ENCODE data around the gene MBOAT1.
"Not testable (repeated sequence)": the region's sequence is repeated elsewhere in the genome, so short reads cannot be mapped to it uniquely, and the experiment has no call there.

MBOAT1 gene, protein sequence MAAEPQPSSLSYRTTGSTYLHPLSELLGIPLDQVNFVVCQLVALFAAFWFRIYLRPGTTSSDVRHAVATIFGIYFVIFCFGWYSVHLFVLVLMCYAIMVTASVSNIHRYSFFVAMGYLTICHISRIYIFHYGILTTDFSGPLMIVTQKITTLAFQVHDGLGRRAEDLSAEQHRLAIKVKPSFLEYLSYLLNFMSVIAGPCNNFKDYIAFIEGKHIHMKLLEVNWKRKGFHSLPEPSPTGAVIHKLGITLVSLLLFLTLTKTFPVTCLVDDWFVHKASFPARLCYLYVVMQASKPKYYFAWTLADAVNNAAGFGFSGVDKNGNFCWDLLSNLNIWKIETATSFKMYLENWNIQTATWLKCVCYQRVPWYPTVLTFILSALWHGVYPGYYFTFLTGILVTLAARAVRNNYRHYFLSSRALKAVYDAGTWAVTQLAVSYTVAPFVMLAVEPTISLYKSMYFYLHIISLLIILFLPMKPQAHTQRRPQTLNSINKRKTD

DNA sequence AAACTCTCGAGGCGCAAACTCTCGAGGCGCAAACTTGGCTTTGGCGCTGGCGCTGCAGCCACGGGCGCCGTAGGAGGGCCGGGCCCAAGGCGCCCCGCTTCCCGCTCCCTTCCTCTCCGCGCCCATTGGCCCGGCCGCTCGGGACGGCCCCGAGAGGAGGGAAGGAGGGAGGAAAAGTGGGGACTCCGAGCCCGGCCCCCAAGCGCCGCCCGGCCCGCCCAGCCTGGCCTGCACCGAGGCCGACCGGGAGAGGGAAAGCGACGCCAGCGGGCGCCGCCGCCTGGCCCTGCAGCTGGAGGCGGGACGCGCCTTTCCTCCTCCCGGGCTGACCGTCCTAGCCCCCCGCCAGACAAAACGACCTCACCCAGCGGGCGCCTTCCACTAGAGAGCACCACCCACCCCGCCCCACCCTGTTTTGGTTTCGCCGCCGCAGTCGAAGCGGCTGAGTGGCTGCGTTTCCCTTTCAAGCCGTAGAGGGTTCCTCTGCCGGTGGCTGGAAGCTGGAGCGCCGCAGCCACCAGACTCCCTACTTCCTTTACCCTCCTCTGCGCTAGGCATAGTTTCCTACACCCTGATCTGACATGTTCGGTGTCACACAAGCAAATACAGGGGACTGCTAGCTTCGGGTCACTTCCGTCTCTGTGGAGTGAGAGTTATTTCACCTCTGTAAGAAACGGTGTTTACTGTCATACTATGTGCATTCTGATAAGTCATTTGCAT lies at the start of gene MBOAT1:
Gene MBOAT1 (minus strand): TSS at position 78 of the 720 bp plus-strand sequence. CDS start 235 bp downstream, outside the sequence.
- peak; percentile 73 for DNase-seq

DNA sequence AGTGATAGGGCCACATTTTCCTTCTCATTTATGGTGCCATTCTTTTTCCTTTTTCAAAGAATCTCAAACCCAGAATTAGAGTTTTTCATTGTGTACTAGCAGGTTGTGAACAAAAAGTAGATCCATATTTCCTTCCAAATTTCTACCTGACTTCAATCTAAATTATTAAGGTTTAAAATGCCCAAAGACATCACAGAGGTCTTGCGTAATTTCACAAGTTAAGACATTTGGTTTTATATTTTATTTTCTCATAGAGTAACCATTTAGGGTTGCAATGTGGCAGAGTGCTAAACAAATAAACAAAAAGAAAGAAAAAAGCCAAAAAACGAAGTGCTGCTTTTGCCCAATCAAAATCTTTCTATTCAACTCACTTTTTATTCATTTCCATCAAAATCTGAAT lies 49.4 kb upstream of the MBOAT1 start:
- no peak for DNase-seq

DNA sequence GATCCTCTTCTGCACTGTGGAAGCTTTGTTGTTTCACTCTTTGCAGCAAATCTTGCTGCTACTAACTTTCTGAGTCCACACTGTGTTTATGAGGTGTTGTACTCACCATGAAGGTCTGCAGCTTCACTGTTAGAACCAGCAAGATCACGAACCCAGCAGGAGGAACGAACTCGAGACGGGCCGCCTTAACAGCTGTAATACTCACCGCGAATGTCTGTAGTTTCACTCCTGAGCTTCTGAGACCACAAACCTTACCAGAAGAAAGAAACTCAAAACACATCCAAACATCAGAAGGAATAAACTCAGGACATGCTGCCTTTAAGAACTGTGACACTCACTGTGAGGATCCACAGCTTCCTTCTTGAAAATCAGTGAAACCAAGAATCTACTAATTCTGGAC lies 48.1 kb upstream of the MBOAT1 start:
- no peak for DNase-seq

DNA sequence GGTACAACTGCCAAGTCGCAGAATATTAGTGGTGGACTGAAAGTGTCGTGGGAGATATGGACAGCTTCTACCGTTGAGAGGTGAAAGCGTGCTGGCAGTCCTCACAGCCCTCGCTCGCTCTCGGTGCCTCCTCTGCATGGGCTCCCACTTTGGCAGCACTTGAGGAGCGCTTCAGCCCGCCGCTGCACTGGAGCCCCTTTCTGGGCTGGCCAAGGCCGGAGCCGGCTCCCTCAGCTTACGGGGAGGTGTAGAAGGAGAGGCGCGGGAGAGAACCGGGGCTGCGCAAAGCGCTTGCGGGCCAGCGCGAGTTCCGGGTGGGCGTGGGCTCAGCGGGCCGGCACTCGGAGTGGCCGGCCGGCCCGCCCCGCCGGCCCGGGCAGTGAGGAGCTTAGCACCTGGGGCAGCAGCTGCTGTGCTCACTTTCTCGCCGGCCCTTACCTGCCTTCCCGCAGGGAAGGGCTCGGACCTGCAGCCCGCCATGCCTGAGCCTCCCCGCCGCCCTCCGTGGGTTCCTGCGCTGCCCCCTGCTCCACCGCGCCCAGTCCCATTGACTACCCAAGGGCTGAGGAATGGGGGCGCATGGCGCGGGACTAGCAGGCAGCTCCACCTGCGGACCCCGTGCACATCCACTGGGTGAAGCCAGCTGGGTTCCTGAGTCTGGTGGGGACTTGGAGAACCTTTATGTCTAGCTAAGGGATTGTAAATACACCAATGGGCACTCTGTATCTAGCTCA lies 47.2 kb upstream of the MBOAT1 start:
- DNase-seq, result no peak

DNA sequence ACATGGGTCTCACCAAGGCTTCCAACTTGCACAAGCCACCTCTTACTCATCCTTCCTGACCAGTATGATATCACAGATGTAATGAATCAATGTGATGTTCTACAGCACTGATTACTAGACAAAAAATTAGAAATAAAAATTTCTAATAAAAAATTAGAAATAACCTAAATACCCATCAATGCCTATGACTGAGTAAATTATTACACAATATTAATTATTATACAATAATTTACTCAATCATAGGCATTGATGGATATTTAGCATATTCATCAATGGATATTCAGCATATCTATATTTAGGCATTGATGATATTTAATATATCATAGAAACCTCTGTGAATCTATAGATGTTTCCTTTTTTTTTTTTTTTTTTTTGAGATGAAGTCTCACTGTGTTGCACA lies 43.2 kb upstream of the MBOAT1 start:
- DNase-seq, result no peak

DNA sequence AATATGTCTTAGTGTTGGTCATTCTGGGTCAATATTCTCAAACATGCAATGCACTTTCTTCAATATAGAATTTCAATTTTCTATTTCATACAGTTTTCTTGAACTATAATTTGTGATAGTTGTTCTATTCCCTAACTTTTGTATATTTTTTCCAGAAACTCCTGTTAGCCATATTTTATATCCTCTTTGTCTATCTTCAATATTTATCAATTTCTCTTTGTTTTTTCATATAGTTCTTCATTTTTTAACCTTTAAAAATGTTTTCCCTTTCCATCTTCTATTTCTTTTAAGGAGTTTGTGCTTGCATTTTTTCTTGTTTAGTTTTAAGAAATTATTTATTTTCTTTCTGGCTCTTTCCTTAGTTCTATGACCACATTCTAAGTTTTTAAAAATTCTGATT lies 42.0 kb upstream of the MBOAT1 start:
- DNase-seq, result no peak

DNA sequence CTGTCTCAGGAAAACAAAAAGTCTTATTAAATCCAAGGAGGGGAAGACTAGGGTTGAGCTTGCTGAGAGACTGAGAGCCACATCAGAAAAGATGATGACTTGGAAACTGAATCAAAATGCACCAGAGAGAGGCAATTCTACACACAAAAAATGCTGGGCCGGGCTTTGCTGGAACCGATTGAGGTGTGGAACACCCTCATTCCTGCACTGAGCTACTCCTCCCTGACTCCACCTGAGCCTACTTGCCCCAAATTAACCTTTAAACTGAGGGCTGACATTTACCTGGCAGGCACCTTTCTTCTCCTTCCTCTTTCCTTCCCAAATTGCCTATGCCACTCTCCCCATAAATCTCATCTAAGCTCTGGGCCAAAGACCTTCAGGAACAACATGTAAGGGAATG lies 40.8 kb upstream of the MBOAT1 start:
- no peak for DNase-seq

DNA sequence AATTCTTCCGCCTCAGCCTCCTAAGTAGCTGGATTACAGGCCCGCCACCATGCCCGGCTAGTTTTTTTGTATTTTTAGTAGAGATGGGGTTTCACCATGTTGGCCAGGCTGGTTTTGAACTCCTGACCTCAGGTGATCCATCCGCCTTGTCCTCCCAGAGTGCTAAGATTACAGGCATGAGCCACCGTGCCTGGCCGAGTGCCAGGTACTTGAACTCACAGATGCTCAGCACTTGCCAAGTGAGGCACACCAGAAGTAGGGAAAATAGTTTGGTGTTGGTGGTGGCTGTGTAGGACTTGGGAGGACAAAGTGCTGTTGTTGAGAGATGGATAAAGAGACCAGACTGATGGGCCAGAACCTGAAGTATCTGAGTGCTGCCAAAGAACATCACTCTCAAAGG lies 40.0 kb upstream of the MBOAT1 start:
- peak; percentile 3 for DNase-seq

DNA sequence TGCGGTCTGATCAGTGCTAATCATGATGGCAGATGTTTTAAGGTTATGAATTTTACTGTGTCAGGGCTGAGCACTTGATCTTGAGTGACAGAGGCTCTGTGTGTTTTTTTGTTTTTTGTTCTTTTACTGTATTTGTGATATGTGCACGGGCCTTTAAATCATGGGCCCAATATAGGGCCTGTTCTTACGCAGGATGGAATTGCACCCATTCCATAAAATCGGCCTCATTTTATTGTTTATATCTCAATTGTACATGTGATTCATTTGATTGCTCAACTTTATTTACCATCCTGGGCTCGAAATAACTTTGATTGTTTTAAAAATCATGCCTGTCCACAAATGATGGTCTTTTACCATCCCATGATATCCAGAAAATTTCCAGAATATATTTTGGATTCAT lies 39.3 kb upstream of the MBOAT1 start:
- DNase-seq, result no peak

DNA sequence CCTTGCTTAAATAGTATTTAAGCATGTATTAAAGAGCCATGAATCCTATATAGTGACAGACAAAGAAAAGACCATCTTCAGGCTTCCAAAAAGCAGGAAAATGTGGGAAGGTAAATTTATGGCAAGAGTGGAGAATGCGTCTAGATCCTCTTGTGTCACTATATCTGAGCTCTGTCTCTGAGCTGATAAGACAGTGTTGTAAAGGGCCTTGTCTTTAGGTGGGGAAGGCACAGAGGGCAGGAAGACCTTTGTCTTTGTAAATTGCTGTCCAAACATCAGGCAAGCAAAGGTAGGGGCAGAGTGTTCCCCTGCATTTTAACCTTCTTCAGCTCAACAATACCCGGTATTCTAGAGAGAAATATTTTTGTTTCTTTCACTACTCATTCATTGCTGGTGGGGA lies 33.9 kb upstream of the MBOAT1 start:
- no peak for DNase-seq

DNA sequence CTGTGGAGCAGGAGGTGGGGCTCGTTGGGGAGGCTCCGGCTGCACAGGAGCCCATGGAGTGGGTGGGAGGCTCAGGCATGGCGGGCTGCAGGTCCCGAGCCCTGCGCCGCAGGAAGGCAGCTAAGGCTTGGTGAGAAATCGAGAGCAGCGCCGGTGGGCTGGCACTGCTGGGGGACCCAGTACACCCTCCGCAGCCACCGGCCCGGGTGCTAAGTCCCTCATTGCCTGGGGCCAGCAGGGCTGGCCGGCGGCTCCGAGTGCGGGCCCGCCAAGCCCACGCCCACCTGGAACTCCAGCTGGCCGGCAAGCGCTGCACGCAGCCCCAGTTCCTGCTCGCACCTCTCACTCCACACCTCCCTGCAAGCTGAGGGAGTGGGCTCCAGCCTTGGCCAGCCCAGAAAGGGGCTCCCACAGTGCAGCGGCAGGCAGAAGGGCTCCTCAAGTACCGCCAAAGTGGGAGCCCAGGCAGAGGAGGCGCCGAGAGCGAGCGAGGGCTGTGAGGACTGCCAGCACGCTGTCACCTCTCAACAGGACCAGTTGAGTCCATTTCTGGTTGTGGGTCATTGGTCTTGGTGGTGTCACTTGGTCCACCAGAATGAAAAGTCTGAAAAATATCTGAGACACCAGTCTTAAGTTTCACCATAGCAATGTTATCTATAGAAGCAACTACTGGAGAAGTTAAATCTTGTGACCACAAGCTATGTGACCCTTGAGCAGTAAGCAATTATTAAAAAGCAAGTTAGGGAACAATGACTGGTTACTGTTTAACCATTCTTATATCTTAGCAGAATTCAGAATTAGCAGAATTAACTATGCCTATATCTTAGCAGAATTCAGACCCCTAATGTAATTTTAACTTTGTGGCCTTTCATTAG lies 32.8 kb upstream of the MBOAT1 start:
- not testable (repeated sequence) for DNase-seq

DNA sequence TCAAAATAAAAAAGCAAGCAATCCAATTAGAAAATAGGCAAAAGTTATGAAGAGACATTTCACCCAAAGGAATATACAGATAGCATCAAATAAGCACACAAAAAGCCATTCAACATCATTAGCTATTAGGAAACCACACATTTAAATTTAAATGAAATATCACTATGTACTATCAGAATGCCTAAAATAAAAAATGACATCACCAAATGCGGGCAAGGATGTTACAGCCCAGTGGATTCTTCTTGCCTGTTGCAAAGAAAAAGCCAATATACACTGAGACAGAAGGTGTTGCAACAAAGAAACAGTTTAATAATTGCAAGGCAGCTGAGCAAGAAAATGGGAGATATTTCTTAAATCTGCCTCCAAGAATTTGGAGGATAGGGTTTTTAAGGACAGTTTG lies 31.0 kb upstream of the MBOAT1 start:
- DNase-seq, result no peak

DNA sequence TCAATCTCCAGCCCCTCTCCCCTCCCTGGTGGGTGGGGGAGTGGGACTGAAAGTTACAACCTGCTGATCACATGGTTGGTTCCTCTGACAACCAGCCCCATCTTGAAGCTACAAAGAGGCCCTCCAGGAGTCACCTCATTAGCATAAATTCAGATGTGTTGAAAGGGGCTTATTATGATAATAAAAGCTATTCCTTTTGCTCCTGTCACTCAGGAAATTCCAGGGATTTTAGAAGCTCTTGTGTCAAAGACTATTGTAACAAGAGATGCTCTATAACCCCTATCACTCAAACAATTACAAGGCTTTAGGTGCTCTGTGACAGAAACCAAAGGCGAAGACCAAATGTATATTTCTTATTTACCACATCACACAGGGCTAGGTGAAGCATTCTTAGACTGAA lies 30.1 kb upstream of the MBOAT1 start:
- no peak for DNase-seq

DNA sequence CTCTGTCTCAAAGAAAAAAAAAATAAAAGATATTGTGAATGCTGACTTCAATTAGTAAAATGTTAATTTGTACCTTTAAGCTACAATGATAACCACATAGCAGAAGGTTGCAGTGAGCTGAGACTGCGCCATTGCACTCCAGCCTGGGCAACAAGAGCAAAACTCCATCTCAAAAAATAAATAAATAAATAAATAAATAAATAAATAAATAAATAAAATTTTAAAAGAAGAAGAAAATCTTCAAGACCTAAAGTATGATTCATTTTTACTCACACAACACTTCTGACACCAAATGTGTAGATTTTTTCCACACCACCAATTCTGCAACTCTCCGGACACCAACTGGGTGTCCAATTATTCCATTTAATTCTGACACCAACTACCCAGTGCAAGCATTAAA lies 28.8 kb upstream of the MBOAT1 start:
- no peak for DNase-seq

DNA sequence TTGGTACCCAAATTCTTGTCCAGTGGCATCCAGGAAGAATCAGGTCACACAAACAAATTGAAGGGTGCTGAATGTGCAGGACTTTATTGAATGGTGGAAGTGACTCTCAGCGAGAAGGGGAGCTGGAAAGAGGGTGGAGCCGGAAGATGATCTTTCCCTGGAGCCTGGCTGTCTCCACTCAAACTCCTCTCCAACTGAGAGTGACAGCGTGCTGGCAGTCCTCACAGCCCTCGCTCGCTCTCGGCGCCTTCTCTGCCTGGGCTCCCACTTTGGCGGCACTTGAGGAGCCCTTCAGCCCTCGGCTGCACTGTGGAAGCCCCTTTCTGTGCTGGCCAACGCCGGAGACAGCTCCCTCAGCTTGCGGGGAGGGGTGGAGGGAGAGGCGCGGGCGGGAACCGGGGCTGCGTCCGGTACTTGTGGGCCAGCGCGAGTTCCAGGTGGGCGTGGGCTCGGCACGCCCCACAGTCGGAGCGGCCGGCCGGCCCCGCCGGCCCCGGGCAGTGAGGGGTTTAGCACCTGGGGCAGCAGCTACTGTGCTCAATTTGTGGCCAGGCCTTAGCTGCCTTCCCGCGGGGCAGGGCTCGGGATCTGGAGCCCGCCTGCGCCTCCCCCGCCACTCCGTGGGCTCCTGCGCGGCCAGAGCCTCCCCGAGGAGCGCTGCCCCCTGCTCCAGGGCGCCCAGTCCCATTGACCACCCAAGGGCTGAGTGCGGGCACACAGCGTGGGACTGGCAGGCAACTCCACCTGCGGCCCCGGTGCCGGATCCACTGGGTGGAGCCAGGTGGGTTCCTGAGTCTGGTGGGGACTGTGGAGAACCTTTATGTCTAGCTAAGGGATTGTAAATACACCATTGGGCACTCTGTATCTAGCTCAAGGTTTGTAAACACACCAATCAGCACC lies 26.7 kb upstream of the MBOAT1 start:
- no peak for DNase-seq

DNA sequence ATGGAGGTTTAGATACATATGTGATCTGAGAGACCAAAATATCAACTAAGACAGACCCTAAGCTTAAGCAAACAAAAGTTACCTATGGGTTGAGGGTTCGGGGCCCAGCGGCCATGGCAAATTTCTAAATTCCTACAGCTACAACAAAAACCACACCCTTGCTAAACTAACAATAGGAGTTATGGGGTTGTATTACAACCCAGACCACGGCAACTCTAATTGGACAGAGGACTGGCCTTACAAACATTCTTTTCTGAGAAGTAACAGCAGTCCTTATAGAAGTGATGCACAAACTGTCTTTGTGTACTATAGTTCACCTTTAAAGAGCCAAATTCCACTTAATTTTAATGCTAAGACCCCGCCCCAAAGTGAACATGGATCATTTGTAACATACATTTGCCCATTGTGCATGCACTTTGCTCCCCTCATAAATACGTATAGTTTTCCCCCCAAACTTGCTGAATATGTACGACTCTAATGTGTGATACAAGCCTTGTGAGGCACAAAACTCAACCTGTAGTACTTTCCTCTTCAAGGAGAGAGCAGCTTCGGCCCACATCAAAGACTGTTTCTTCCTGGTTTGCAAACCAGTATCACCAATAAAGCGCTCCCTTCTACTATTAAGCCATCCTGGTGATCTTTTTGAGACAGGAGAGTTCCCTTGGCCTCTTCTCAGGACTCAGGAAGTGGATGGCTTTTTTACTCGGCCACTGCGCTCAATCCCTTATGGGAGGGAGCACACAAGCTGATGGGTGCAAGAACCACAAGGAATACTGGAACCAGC lies 25.6 kb upstream of the MBOAT1 start:
- no peak for DNase-seq

DNA sequence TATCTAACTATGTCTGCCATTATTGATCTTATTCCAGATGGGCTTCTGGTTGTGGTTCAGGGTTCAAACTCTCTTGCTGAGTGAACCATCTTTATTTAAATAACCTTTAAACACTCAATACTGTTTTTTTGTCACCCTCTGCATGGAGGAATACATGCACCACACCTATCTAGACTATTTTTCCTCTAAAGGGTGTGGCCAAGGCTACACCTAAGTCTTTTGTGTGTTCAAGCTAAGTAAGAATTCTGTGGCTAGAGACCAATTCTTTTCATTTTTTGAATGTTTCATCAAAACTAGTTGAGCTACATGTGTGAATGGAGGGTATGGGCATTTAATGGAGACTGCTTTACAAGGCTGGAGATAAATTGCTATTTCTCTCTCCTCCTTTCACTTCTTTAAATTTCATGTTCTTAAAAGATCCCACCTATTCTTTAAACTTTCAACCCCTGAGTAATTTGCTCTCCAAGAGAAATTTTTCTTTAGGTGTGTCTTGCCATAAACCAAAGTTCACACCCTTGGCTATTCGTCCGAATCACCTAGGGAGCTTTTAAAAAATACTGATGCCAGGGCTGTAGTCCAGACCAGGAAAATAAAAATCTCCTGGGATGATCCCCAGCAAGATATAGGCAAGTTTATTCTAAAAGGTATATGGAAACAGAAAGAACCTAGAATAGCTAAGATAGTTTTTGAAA lies 24.8 kb upstream of the MBOAT1 start:
- no peak for DNase-seq

DNA sequence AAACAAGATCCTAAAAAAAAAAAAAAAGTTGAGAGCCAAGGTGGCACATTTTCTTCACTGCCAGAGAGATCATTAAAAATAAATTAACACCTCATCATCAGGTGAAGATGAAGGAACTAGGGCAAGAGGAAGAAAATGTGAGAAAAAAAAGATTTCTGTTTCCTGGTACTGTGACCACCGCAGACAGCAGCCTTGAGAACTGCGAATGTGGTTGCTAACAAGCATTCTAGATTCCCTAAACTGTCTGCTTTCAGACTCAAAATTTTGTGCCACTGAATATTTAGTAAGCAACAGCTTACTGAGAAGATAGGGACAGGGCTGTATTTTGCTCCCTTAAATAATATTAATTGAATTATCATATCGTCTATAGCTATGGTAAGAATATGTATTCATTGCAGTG lies 24.1 kb upstream of the MBOAT1 start:
- DNase-seq, result no peak

DNA sequence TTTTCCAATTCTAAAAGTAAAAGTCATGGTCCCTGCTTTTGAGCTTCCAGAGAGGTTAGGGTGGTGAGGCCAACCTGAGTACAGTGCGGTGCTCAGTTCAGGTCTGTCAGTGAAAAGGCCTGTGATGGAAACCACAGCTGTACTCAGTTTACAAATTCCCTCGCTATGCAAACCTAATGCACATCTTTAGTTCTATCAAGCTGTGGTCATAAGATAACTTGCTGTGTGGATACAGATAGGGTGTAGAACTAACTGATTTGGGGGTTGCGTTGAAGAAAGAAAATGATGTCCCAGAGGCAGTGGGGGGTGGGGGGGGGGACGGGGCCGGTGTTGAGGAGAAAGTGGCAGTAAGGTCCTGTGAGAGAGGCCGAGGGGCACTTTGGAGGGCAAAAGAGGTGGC lies 22.8 kb upstream of the MBOAT1 start:
- DNase-seq, result no peak

DNA sequence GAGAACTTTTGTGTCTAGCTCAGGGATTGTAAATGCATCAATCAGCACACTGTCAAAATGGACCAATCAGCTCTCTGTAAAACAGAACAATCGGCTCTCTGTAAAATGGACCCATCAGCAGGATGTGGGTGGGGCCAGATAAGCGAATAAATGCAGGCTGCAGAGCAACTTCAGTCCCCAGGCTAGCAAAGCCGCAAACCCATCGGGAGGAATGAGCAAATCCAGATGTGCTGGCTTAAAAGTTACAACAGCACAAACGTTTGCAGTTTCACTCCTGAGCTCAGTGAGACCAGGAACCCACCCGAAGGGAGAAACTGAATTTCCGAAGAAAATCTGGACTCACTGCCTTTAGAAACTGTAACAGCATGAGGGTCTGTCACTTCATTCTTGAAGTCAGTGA lies 21.9 kb upstream of the MBOAT1 start:
- no peak for DNase-seq
